ENCODE results near the gene FGF12. TPM values are rescaled to one million over a fixed set of nuclear protein-coding genes. Genes with fewer than 3 reads are reported as not detected.
"Not testable (repeated sequence)": the region's sequence is repeated elsewhere in the genome, so short reads cannot be mapped to it uniquely, and the experiment has no call there.

Gene FGF12
- total and polyA plus RNA-seq, 2 donors (not counting 1 experiment from before 2014, with no cell fraction given): 0.03 TPM; not detected in 1

DNA sequence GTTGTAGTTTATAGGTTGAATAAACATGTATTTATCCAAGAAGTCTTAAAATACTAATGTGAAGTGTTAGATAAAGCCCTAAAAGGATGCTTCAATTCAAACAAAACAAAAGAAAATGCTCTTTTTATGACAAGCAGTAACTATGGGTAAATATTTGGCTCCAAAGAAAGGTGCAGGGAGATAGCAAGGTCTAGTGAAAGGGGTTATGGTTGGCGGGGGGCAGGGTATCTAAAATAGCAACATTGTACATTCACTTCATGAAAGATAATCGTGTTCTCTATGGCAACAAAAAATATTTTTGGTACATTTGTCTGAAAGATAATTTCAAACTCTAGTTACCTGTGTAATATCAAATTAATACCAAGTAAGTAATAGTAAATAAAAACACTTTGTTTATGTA lies 149.5 kb downstream of the FGF12 start:
- H3K4me2 ChIP-seq (replicated peaks; ENCODE audit: low read depth, low read length, poor library complexity, severe bottlenecking): no peak overlapping the region
- DNase-seq (no peak), ATAC-seq (ENCODE audit: low read depth) (no peak)
- no peak overlapping the region for H3K9ac ChIP-seq (ENCODE audit: low read length)
- H3K27me3 ChIP-seq (replicated peaks in 1 of 4; ENCODE audit: control extremely low read depth in 1 of 4, control insufficient read depth in 3 of 4, insufficient read depth in 4 of 4, low read length in 3 of 4): no peaks in the 10 kb centered on the region
- Mint-ChIP-seq H3K27me3 (peaks cover 5% of the 10 kb centered on the region), H3K4me1 (no peaks in the 10 kb centered on the region), H3K9me3 (ENCODE audit: insufficient read depth) (no peaks in the 10 kb centered on the region), H3K27ac (no peak overlapping the region), H3K4me3 (no peak overlapping the region)
- TF ChIP-seq EZH2 (IDR thresholded peaks at IDR 0.05; ENCODE audit: borderline replicate concordance, insufficient read depth, low read depth, low read length, poor library complexity, severe bottlenecking): no peak
- TF ChIP-seq, protein P1, sequence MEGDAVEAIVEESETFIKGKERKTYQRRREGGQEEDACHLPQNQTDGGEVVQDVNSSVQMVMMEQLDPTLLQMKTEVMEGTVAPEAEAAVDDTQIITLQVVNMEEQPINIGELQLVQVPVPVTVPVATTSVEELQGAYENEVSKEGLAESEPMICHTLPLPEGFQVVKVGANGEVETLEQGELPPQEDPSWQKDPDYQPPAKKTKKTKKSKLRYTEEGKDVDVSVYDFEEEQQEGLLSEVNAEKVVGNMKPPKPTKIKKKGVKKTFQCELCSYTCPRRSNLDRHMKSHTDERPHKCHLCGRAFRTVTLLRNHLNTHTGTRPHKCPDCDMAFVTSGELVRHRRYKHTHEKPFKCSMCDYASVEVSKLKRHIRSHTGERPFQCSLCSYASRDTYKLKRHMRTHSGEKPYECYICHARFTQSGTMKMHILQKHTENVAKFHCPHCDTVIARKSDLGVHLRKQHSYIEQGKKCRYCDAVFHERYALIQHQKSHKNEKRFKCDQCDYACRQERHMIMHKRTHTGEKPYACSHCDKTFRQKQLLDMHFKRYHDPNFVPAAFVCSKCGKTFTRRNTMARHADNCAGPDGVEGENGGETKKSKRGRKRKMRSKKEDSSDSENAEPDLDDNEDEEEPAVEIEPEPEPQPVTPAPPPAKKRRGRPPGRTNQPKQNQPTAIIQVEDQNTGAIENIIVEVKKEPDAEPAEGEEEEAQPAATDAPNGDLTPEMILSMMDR (IDR thresholded peaks at IDR 0.05): no peak
- CTCF ChIA-PET: no interaction called here
- peaks cover 0 to 2% (median 0%) of the 10 kb centered on the region in 3 donors for H3K9me3 ChIP-seq (ENCODE audit: control extremely low read depth in 1 of 3, control insufficient read depth in 2 of 3, insufficient read depth in 1 of 3, low read length in 2 of 3)
- H3K36me3 ChIP-seq (replicated peaks in 1 of 2; ENCODE audit: control extremely low read depth in 1 of 2, control insufficient read depth in 1 of 2, extremely low read depth in 1 of 2, insufficient read depth in 2 of 2, low read length in 1 of 2): no peaks in the 10 kb centered on the region
- POLR2A ChIA-PET: no interaction called here
- no peaks in the 10 kb centered on the region for H3K4me1 ChIP-seq (ENCODE audit: control insufficient read depth in 2 of 2, insufficient read depth in 2 of 2, low read length in 2 of 2)
- no CpG with 5 or more reads among the region's 2 CpGs for WGBS (ENCODE audit: insufficient coverage)
- H3K27ac ChIP-seq (ENCODE audit: low read length in 2 of 2): no peak overlapping the region
- no peaks in the 10 kb centered on the region for H4K20me1 ChIP-seq (ENCODE audit: control insufficient read depth, insufficient read depth, low read length, poor library complexity, severe bottlenecking)
- no peak overlapping the region for H3K4me3 ChIP-seq (ENCODE audit: control extremely low read depth in 1 of 5, extremely low read depth in 1 of 5, insufficient read depth in 1 of 5, low read depth in 2 of 5, low read length in 4 of 5)
- H2AFZ ChIP-seq (ENCODE audit: insufficient read depth, low read depth, low read length, poor library complexity, severe bottlenecking): no peak overlapping the region
- intact Hi-C loops (cut with micrococcal nuclease): no loop called here
- H3K79me2 ChIP-seq (ENCODE audit: control insufficient read depth, insufficient read depth, low read length): no peaks in the 10 kb centered on the region

DNA sequence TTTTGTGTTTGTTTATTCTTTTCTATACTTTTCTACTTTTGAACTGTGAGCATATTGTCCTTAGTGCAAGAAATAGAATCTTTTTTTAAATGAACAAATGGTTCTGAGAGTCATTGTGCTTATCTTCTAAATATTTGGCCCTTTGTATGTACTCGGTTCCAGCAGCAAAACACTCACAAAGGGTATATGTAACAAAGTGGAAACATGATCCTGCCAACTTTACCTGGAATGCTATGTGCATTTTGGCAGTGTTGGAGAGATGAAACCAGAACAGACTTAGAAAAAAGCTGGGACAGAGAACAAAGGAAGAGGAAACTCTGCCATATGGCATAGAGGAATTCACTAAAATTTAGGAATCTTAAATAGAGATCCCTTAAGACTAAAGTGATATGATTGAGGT lies 150.1 kb downstream of the FGF12 start:
- H3K27me3 Mint-ChIP-seq: peaks cover 6% of the 10 kb centered on the region
- no peaks in the 10 kb centered on the region for H3K9me3 Mint-ChIP-seq (ENCODE audit: insufficient read depth)
- Histone ChIP-seq H3K4me3 (ENCODE audit: control extremely low read depth in 1 of 5, extremely low read depth in 1 of 5, insufficient read depth in 1 of 5, low read depth in 2 of 5, low read length in 4 of 5) (no peak overlapping the region), H3K27me3 (replicated peaks in 1 of 4; ENCODE audit: control extremely low read depth in 1 of 4, control insufficient read depth in 3 of 4, insufficient read depth in 4 of 4, low read length in 3 of 4) (peaks cover 0 to 2% (median under 1%) of the 10 kb centered on the region in 4 experiments), H3K9me3 (ENCODE audit: control extremely low read depth in 1 of 3, control insufficient read depth in 2 of 3, insufficient read depth in 1 of 3, low read length in 2 of 3) (peaks cover 0 to 2% (median 0%) of the 10 kb centered on the region in 3 donors), H3K4me1 (ENCODE audit: control insufficient read depth in 2 of 2, insufficient read depth in 2 of 2, low read length in 2 of 2) (no peaks in the 10 kb centered on the region), H3K27ac (ENCODE audit: low read length in 2 of 2) (no peak overlapping the region), H2AFZ (ENCODE audit: insufficient read depth, low read depth, low read length, poor library complexity, severe bottlenecking) (no peak overlapping the region), H4K20me1 (ENCODE audit: control insufficient read depth, insufficient read depth, low read length, poor library complexity, severe bottlenecking) (no peaks in the 10 kb centered on the region), H3K36me3 (replicated peaks in 1 of 2; ENCODE audit: control extremely low read depth in 1 of 2, control insufficient read depth in 1 of 2, extremely low read depth in 1 of 2, insufficient read depth in 2 of 2, low read length in 1 of 2) (no peaks in the 10 kb centered on the region), H3K79me2 (ENCODE audit: control insufficient read depth, insufficient read depth, low read length) (no peaks in the 10 kb centered on the region), H3K9ac (ENCODE audit: low read length) (no peak overlapping the region), H3K4me2 (replicated peaks; ENCODE audit: low read depth, low read length, poor library complexity, severe bottlenecking) (no peak overlapping the region)
- CTCF ChIA-PET: no interaction called here
- no peak overlapping the region for H3K4me3 Mint-ChIP-seq
- POLR2A ChIA-PET: no interaction called here
- H3K4me1 Mint-ChIP-seq: no peaks in the 10 kb centered on the region
- DNase-seq (no peak), ATAC-seq (ENCODE audit: low read depth) (no peak)
- no peak overlapping the region for H3K27ac Mint-ChIP-seq
- TF ChIP-seq, protein P1 (IDR thresholded peaks at IDR 0.05): no peak
- no peak for TF ChIP-seq EZH2 (IDR thresholded peaks at IDR 0.05; ENCODE audit: borderline replicate concordance, insufficient read depth, low read depth, low read length, poor library complexity, severe bottlenecking)
- intact Hi-C loops (cut with micrococcal nuclease): no loop called here
- WGBS (ENCODE audit: insufficient coverage): no CpG with 5 or more reads among the region's 1 CpG

DNA sequence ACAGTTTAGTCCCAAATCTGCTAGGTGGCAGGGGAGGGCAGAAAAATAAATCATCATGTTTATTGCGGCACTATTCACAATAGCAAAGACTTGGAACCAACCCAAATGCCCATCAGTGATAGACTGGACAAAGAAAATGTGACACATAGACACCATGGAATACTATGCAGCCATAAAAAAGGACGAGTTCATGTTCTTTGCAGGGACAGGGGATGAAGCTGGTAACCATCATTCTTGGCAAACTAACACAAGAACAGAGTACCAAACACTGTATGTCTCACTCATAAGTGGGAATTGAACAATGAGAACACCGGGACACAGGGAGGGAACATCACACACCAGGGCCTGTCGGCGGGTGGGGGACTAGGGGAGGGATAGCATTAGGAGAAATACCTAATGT lies 150.6 kb downstream of the FGF12 start:
- H3K9me3 ChIP-seq (ENCODE audit: control extremely low read depth in 1 of 3, control insufficient read depth in 2 of 3, insufficient read depth in 1 of 3, low read length in 2 of 3); intact Hi-C loops (cut with micrococcal nuclease); H3K36me3 ChIP-seq (replicated peaks in 1 of 2; ENCODE audit: control extremely low read depth in 1 of 2, control insufficient read depth in 1 of 2, extremely low read depth in 1 of 2, insufficient read depth in 2 of 2, low read length in 1 of 2); H3K27ac ChIP-seq (ENCODE audit: low read length in 2 of 2); H3K4me2 ChIP-seq (replicated peaks; ENCODE audit: low read depth, low read length, poor library complexity, severe bottlenecking); H3K27me3 Mint-ChIP-seq; POLR2A ChIA-PET; H3K79me2 ChIP-seq (ENCODE audit: control insufficient read depth, insufficient read depth, low read length); H2AFZ ChIP-seq (ENCODE audit: insufficient read depth, low read depth, low read length, poor library complexity, severe bottlenecking); H3K27me3 ChIP-seq (replicated peaks in 1 of 4; ENCODE audit: control extremely low read depth in 1 of 4, control insufficient read depth in 3 of 4, insufficient read depth in 4 of 4, low read length in 3 of 4); H3K4me1 Mint-ChIP-seq; H4K20me1 ChIP-seq (ENCODE audit: control insufficient read depth, insufficient read depth, low read length, poor library complexity, severe bottlenecking); H3K9me3 Mint-ChIP-seq (ENCODE audit: insufficient read depth); H3K4me1 ChIP-seq (ENCODE audit: control insufficient read depth in 2 of 2, insufficient read depth in 2 of 2, low read length in 2 of 2); DNase-seq; H3K9ac ChIP-seq (ENCODE audit: low read length); H3K4me3 ChIP-seq (ENCODE audit: control extremely low read depth in 1 of 5, extremely low read depth in 1 of 5, insufficient read depth in 1 of 5, low read depth in 2 of 5, low read length in 4 of 5); H3K27ac Mint-ChIP-seq; ATAC-seq (ENCODE audit: low read depth); H3K4me3 Mint-ChIP-seq; CTCF ChIA-PET: not testable (repeated sequence)
- 33% methylated on average over 1 of the region's 5 CpGs for WGBS (ENCODE audit: insufficient coverage)
